Fibroblast of gingiva (primary cell): ENCODE results near the gene LMX1A.

Source experiments
- DNase-seq: peaks from one replicate; pipeline ENCODE4 v3.0.0-alpha.2; 2011; ENCODE audit warnings: low read depth

Gene LMX1A

DNA sequence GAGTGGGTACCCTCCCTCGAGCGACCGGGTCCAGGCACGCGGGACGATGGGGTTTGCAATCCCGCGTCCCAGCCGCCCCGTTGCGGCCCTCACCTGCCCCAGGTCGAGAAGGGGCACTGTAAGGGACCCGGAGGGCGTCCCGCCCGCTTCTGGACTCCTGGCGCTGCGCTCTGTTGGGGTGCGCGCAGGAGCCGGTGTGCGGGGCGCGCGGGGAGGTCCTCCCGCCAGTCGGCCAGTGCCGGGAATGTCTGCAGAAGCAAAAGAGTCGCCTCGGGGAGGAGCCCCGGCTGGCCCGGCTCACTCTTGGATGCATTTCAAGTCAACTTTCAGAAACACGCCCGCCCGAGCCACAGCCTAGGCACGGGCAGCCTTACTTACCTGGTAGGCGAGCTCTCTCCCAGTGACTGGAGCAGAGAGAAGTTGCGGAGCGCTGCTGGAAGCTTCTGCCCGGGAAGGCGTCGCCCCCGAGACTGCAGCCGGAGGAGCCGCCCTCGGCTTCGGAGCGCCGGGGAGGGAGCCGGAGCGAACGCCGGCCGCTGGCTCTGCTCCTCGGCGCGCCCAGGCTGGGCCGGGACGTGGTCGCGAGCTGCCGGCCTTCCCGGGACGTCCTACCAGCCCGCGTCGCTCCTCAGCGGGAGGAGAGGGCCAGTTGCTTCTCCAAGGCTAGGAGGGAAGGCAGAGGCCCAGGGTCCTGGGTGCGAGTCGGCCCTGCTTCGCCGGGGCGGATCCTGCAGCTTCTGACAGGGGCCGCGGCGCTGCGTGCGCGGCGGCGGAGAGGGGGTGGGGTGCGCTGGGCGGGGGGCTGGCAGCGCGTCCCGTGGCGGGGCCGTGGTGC, at the start of gene LMX1A:
TSS of gene LMX1A (minus strand) at position 739 of the 835 bp plus-strand sequence. CDS start 1,156 bp downstream, outside the sequence.
- no peak for DNase-seq

DNA sequence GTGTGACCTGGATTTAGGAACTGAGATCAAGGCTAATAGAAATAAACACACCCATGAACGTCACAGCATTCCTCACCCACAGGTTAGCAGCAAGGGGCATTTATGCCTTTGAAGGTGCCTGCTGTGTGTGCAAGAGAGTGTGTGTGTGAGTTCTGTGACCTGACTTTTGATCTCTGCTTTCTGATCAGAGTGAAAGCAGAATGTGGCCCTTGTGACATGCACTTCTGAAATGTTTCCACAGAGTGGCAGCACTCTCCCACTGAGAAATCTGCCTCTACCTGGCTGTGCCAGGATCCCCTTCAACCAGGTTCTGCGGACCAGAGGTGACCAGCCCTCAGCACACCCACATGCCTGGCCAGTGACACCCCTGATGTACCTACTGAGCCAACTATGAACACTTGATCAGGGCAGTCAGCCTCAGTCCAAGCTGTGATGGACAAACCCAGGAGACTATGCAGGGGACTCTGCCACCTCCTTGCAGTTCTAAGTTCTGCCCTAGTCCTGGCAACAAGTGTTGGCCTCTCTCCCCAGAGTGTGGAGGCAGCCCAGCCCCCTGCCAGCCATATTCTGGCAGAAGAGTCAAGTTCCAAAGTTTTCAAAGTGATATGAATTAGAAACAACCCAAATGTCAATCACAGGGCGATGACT, 47.4 kb upstream of the LMX1A start:
- DNase-seq = no peak

DNA sequence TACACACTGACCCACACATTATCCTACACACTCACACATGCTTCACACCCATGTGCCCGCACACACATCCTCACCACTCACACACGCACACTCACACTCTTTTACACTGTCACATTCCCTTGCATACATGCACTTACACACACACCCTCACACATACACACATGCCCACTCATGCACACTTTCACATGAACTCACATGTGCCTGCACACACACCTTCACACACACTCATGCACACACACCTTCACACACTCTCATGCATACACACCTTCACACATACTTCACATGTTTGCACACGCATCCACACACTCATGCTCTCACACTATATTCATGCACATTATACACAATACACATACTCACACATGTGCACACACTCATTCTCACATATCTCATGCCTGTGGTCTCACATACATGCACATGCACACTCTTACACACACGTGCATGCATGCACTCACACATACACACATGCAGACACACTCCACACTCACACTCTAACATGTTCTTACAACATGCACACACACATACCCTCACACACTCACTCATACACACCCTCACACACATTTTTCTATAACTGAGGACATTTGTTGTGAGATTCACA, 46.1 kb upstream of the LMX1A start:
- no peak for DNase-seq

- peak; percentile 46 for DNase-seq
Observed at GRCh38 chr1:165397944-165398343, 41.4 kb upstream of the LMX1A start.

DNA sequence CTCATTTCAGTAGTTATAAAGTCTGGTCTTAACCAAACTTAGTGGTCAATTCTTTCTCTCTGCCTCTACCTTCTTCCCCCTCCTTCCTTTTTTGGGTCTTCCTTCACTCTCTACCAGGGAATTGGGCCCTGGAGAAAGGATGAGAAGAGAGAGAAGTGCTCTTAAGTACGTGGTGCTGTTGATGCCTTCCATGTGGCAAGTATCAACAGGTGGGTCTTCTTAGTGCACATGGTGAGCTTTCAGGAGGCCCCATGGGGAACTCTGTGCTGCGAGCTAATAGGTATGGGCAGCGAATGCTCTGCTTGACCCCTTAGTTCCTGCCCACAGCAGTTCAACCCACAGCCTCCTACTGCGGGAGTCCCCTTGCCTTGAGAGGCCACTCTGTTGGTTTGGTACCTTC, 39.4 kb upstream of the LMX1A start:
- no peak for DNase-seq

- no peak for DNase-seq
Observed at GRCh38 chr1:165395478-165395877, 39.0 kb upstream of the LMX1A start.

GRCh38 chr1:165392634-165393571, 36.4 kb upstream of the LMX1A start:
- DNase-seq = peak; percentile 86

DNA sequence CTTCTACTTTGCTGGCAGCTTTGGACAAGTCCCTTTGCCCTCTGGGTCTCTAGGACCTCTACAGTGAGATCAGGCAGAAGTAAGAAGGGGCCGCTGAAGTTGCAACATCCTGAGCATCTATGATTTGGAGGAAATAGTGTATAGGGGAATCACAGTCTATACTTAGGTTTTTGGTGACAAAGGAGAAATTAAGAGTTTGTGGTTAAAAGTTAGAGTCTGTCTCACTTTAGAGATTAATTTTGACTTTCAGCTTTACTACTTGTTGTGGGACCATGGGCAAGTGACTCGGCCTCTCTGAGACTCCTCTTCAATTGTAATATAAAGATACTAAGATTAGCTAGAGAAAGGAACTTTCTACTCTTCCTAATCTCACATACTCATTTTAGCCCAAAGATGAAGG, 33.1 kb upstream of the LMX1A start:
- no peak for DNase-seq

GRCh38 chr1:165387961-165388360, 31.4 kb upstream of the LMX1A start:
- DNase-seq = peak; percentile 5

DNA sequence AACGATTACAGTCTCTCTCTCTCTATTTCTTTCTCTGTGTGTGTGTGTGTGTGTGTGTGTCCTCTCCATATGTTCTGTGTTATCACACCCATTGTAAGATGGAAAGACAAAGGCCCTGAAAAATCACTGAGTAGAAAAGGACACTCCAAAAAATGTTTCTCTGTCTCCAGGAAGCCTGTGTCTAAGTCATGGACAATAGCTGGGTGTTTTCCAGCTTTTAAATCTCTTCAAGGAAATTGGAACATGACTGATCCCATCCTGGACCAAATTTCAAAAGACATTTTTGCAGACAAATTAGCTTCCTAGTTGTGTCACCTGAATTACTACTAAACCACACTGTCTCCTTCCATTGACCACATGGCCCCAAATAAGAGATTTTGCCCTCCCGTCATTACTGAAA, 31.0 kb upstream of the LMX1A start:
- DNase-seq = no peak

DNA sequence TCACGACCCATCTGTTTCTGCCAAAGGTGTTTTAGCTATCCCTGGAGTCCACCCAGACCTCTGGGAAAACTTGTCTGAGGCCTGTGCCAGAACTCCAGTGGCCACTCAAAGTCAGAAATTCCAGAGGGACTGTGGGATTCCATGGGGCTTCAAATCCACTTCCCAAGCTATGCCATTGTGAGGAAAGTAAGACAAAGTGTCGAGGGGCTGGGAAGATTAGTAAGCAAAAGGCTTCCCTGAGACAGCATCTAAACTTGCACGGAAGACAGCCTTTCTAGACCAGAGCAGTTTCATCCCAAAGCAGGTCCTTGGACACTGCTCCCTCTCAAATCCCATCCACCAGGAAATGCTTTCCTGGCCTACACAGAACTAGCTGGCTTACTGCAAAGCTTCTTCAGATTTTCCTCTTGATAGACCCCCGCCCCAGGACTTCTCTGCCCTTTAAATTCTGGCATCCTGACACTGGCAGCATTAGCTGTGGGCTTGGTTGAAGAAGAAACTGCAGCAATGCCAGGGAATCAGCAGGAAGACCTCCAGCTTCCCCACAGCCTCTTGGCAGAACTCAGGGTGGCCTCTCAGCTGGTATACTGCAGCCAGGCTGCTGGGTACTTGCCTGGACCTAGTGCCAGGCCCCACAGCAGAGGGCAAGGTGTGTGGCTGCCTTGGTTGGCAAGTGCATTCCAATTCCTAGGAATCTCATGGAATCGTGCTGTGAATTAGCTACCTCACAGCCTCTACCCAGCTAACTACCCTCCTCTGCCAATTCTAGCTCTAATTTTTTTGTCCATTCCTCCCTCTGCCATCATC, 27.3 kb upstream of the LMX1A start:
- DNase-seq = no peak

DNA sequence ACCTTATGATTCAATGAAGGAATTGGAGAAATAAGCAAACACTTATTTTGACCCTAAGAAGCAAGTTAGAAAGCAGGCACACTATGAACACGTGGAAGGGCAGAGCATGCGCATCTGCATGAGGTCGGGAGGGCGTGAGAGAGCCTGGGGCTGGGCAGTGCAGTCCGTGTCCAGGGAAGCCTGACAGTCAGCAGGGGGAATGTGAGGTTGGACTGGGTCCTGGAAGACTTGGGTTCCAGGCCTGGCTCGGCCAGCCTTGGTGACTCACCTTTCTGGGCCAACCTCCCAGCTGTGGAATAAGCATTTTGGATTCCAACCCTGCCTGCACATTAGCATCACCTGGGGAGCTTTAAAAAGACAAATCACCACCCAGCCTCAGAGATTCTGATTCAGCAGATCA, 26.6 kb upstream of the LMX1A start:
- DNase-seq = peak; percentile 64

DNA sequence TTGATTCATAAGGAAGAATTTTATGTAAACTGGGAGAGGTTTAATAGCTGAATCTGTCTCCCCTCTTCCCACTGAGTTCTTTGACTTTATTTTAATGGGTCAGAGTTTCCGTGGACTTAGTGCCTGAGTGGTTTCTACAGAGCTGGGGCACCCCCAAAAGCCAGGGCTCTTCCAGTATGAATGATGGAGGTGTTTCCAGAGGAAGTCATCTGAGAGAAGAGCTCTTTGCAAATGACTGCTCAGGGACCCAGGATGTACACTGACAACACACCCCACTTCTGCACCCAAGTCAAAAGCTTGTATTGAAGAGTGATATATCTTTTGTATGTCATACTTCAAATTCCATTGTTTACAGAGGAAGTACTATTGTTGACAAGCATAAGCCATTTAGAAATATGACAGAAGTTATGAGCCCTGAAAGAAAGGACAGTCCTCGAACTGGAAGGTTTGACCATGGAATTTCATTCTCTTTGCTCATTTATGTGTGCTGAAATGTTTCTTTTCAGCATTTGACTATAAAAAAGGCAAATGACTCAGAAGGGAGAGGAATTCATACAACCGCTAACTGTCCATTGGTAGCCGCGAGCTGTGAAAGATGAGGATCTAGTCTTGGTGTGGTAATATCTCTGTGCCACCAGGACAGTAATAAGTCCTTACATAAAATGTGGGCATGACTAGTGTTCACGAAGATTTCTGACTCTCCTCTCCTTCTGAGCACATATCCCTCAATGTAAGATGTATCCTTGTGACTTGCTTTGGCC, 25.4 kb upstream of the LMX1A start:
- no peak for DNase-seq

- DNase-seq = no peak
Observed at GRCh38 chr1:165376811-165377311, 20.3 kb upstream of the LMX1A start.

GRCh38 chr1:165376041-165376810, 19.7 kb upstream of the LMX1A start:
- peak; percentile 83 for DNase-seq

DNA sequence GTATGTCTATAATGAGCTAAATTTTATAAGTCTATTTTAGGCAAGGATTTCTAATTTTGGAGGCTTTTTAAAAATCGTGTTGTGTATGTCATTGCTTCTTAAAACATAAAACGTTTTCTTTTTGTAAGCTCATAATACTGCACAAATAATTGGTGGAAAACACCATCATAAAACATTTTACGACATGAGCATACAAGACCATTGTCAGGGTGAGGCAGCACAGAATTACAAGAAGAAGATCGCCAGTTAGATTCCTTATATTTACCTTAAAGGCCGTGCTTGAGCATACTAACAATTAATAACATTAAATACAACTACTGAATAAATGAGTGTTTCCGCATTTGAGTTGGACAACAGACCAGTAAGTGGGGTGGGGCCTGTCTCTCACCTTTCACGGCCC, 19.1 kb upstream of the LMX1A start:
- DNase-seq = no peak

DNA sequence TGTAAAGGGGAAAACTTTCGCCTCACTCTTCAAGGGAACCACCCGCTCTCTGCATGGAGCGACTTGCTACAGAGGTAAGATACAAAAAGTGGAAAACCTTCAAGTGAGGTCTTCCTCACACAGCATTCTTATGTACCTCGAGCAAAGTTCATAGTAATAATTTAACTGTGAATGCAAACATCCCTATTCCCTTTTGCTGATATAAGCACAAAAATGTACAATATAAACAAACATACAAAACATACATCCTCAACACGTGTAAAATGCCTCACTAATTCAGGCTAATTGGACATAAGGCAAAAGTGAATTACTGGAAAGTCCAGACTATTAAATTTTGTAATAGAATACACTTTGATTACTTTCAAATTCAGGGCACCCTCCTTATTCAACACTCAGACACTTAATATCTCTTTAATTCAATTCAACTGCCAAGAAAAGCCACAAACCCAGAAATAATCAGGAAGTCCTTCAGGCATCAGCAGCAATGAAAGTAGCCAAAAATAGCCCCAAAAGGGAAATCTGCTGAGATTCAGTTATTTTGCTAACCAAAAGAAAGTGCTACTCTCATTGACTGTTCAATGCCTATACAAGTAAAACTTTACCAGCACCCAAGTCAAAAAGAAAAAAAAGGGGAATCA, 15.2 kb upstream of the LMX1A start:
- DNase-seq = no peak

DNA sequence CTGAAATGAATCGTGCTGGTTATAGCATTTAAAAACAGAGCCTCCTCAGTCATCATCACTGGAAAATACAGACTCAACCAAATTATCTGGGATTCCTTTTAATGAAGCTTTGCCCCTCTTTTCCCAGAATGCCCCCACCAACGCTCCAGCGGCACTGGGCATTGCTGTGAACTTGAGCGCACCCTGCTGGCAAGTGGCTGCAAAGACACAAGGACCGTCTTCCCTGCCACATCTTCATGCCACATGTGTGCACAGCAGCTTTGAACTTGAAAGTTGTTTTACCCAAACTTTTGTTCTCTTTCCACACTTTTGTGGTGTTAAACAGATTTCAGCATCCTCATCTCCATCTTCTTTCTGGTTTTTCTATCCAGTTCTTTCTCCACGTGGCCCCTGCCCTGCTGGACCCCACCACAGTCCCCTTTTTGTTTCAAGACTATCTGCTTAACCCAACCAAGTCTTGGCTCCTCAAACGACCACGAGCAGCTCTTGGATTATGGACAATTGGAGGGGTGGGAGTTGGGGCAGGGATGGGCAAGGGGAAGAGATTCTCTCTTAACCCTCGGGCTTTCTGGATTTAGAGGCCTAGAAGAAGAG, 12.8 kb upstream of the LMX1A start:
- DNase-seq = peak; percentile 26
